Measurements from ENCODE around the gene CDYL2.
A peak's percentile ranks its signal among the peaks of the same experiment; 100 is the strongest.
"Not testable (repeated sequence)": the region's sequence is repeated elsewhere in the genome, so short reads cannot be mapped to it uniquely, and the experiment has no call there.

Gene CDYL2, protein sequence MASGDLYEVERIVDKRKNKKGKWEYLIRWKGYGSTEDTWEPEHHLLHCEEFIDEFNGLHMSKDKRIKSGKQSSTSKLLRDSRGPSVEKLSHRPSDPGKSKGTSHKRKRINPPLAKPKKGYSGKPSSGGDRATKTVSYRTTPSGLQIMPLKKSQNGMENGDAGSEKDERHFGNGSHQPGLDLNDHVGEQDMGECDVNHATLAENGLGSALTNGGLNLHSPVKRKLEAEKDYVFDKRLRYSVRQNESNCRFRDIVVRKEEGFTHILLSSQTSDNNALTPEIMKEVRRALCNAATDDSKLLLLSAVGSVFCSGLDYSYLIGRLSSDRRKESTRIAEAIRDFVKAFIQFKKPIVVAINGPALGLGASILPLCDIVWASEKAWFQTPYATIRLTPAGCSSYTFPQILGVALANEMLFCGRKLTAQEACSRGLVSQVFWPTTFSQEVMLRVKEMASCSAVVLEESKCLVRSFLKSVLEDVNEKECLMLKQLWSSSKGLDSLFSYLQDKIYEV

DNA sequence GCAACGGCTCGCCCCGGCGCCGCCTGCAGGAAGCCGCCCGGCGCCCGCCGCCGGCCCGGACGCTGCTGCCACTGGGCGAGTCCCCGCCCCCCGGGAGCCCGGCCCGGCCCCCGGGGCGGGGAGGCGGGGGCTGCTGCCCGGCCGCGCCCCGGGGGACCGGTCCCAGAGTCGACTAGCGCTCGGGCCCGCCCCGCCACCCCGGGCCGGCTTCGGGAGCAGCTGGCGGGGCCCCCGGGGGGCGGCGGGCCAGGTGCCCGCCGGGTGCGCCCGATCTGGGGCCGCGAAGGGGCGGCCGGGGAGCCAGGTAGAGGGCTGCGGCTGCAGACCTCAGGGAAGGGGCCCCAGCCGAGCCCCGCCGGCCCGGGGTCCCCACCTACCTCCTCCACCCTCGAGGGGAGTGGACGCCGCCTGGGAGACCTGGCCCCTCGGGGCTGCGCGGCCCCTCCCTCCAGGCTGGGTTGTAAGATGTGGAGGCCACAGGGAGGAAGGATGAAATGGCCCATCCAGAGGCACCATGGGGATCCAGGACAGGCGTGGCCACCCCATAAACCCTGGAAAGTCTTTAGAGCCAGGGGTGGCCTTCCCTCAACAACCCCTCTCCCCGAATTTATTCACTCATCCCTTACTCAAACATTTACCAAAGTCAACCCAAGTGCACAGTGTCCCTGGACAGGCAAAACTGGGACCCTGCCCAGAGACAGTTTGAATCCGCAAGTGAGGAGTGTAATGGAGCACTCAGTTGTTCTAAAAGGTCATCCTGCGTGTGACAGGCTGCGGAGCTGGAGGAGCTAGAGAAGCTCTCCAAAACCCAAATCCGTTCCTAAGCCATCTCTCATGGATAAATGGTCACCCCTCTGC lies at the start of gene CDYL2:
Gene CDYL2, minus strand, starts transcription at position 73 of the 858 bp plus-strand sequence. CDS start 425 bp downstream, outside the sequence.
- peak; percentile 40 for DNase-seq

DNA sequence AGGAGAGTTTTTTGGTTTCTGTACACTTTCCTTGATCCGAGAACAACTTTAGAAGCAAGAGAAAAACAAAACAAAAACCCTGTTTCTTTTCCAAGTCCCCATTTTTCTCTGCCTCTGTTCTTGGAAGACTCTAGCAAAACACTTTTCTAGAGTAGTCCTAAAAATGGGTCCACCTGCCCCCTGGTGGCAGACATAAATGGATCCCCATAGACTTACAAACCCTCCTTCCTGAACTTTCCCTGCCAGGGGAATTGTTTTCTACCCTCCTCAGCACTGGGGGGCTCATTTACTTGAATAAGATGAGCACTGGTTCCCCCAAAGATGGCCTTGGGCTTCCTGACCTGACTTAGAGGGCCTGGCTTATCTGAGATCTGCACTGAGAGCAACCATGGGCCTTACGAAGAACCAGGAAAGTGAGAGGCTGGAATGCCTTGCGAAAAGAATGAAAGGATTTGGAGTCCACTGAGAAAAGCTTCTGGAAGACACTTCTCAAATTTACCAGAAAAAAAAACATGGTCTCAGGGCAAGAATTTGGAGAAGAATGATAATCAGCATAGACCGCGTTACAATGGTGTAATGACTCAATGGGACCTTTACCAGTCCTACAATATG lies 48.0 kb upstream of the CDYL2 start:
- no peak for DNase-seq

DNA sequence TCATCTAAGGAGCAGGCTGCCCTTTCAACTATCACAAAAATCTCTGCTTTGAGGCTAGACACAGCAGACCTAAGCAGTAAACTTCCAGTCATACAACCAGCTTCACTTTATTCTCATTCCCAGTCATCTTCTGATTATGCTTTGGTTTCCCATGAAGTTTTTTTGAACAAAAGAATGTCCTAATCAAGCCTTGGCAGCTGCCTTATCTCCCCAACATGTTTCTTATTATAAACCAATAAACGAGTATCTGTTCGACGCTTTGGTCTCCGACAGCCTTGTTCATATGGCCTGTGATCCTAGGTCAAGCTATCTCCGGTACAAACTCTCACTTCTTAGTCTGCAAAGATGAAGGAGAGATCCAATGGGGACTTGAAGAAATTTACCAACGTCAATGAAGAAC lies 47.4 kb upstream of the CDYL2 start:
- no peak for DNase-seq

DNA sequence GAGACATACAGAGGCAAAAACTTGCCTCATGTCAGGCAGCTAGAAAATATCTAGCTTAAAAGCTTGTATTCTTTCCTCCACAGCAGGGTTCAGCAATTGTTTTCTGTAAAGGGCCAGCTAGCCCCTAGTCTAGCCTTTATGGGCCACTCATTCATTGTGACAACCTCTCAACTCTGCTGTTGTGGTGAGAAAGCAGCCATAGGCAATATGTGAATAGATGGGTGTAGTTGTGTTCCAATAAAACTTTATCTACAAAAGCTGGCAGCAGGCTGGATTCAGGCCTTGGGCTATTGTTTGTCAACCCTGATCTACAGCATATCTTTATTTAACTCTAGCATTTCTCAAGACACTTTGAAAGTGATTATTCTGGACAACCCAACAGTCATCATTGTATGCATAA lies 46.4 kb upstream of the CDYL2 start:
- DNase-seq: no peak

DNA sequence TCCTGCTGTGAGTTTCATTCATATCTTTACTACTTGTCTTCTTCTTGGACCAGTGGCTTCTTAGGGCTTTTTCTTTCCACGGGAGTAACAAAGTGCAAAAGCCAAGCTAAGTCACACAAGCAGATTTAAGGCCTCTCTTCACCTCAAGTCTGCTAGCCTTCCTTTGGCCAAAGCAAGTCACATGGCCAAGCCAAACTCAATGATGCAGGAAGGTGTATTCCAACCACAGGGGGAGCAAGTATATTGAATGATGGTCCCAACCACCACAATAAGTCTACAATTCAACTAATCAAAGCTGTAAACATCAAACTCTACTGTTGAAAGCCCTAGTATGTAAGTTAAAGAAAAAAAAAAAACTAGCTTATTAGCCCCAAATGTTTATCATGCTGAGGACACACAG lies 44.5 kb upstream of the CDYL2 start:
- DNase-seq: no peak

DNA sequence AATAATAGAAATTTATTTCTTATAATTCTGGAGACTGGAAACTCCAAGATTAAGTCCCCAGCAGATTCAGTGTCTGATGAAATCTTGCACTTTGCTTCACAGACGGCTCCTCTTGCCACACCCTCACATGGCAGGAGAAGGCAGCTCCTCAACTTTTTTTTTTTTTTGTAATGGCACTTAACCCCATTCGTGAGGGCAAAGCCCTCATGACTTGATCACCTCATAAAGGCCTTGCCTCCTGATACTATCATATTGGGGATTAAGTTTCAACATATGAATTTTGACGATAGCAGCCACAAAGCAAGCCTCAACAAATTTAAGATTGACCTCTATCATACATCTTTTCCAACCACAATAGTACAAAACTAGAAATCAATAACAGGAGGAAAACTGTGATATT lies 42.3 kb upstream of the CDYL2 start:
- no peak for DNase-seq

DNA sequence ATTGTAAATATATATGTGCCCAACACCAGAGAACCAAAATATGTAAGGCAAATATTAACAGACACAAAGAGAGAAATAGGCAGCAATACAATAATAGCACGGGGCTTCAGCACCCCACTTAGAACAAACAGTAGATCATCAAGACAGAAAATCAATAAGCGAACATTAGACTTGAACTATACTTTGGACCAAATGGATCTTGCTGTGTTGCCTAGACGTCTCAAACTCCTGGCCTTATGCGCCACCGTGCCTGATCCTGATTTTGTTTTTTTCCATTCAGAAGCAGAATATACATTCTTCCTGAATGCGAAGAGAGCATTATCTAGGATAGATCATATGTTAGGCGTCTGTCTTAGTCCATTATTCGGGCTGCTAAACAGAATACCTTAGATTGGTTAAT lies 41.9 kb upstream of the CDYL2 start:
- no peak for DNase-seq

DNA sequence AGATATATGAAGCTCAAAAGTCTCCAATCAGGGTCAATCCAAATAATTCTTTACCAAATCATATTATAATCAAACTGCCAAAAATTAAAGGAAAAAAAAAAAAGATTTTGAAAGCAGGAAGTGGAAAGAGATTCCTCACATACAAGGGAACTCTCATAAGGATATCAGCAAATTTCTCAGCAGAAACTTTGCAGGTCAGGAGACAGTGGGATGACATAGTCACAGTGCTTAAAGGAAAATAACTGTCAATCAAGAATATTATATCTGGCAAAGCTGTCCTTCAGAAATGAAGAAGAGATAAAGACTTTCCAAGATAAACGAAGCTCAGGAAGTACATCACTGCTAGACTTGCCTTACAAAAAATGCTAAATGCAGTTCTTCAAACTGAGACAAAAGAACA lies 40.0 kb upstream of the CDYL2 start:
- no peak for DNase-seq

DNA sequence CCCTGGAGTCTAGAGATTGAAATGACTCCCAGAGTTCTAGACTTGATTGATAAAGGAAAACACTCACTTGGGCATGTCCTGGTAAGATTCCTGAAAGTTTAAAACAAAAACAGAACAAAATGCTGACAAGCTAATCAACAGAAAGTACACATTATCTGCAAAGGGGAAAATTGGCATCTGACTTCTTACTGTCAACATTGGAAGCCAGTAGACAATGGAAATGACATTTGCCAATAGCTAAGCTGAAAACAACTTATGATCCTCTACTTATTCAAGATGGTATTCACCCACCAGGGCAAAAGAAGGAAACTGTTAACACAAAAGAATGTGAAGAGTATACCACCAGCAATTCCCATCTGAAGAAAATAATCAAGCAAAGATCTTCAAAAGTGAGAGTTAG lies 36.8 kb upstream of the CDYL2 start:
- DNase-seq: no peak

DNA sequence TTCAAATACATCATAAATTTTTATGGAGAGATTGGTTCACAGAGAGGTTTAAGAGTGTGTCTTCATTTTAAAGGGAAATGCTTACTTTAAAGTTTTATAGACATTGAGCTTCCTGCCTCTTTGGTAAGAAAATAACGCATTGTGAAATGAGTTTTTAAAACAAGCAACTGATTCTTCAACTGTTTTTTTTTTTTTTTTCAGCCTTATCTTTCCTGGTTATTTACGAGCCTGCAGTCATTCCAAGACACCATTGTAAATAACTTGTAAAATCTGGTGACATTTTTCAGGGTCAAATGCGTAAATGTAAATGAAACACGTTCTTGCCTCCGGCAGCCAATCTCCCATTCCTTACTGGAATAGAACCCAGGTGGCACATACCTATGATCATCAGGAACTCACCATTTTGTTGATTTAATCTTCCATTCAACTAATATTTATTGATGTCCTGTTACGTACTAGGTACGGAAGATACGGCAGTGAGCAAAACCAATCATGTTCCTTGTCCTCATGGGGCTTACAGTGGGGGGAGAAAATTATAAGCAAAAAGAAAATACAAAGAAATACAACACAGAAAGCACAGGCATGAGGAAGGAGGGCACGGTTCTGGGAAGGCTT lies 33.2 kb upstream of the CDYL2 start:
- DNase-seq: no peak

DNA sequence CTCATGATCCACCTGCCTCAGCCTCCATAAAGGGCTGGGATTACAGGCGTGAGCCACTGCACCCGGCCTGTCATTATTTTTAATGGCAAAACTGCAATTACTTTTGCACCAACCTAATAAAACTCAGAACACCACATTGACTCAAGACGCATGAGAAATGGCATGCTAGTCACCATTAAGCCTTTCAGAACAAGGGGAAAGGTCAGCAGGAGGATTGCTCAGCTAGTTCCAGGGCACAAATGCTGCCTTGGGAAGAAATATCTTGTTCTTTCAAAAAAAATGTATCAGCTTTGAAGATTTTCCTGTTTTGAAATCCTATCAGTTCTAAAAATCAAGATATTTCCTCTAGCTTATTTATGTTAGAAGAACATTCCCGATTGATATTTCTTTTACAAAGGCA lies 32.4 kb upstream of the CDYL2 start:
- no peak for DNase-seq

DNA sequence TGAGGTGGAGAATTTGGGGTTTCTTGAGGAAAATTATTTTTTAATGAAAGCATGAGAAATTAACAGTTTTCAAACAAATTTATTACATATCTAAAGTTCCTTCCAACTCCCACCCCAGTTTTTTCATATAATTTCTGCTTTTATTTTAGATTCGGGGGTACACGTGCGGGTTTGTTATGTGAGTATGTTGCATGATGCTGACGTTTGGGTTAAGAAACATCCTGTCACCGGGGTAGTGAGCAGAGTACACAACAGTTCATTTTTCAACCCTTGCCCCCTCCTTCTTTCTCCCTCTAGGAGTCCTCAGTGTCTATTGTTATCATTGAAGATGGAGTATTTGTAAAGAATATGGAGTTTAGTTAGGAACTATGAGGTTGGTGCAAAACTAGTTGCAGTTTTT lies 31.8 kb upstream of the CDYL2 start:
- no peak for DNase-seq

DNA sequence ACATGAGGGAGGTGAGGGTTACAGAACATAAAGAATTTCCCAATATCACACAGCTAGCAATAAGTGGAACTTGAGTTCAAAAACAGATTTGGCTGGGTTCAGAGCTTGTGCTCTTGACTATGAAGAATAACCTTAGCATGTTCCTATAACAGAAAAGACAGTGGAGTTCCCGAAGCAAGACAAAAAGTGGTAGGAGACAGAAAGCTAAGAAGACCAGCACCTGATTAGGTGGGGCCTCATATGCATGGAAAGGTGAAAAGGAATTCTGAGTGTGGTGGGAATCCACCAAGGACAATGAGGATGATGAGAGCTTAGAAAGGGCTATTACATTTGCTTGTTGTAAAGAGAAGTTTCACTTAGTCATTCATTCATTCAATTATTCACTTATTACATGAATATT lies 26.6 kb upstream of the CDYL2 start:
- DNase-seq: no peak

DNA sequence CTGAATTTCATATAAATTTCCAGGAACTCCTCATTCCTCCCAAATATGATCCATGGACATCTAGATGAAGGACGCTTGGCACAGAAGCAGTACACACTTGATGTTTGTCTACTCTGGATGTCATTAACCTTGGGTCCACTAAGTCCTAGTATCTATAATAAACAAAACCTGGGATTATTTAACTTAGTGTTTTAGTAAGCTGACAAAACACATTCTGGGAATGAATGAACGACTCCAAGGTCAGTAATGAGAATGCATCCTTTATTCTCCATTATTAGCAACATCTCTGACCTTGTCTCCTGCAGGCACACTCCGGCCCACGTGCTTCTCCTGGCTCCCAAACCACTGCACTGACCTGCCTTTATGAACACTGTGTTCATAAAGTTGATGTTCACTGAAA lies 24.1 kb upstream of the CDYL2 start:
- no peak for DNase-seq

DNA sequence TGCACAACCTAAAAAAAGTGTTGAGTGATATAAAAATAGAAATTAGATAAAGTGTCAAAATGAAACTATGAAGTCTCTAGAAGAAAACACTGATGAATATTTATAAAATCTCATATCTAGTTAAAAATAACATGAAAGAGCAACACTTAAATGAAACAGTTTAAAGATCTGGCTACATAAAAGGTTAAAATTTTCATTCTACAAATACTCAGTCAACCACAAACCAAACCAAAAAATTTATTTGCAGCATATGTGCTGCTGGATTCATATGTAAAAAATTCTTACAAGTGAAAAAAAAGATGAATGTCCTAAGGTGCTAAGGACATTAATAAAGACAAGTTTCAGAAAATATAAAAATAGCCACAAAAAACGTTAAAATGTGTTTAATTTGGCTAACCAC lies 22.6 kb upstream of the CDYL2 start:
- DNase-seq: no peak

DNA sequence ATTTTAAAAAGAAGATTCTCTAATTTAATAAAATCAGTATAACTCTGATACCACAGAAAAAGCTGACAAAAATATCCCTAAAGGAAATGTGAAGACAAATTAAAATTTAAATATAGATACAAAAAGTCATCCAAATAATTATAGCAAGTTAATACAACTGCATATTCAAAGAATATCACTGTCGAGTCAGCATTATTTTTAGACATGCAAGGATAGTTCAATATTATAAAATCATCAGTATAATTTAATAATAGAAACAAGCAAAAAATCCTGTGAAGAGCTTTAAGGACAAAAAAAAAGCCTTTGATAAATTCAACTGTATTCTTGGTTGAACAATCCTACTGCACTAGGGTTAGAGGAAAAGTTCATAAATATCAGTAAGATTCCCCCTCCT lies 21.0 kb upstream of the CDYL2 start:
- no peak for DNase-seq

DNA sequence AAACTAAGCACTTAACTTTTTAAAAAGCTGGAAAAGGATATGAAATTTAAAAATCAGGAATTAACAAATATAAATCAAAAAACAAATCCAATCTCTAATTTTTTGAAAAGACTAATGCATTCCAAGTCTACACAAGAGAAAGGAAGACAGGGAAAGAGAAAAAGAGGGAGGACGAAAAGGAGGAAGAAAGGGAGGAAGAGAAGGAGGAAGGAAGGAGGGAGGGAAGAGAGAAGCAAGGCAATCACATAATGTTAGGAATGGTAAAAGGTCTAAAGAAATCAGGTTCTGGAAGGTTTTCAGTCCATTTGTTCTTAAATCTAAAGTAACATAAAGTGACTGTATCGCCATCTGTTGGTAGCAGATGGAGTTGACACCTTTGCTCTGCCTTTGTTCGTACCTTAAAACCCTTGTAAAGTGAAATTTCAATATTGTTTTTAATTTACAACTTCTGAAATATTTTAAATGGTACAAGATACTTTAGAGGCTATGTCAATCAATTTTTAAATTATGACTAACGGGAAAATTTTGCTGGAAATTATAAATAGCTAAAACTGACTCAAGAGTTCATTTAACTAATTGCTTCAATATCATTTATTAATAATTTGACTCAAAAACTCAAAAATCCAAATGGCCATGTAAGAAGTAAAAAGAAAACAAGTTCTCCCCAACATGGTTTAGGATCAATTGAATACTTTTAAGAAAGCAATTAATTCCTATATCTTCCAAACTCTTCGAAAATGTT lies 20.4 kb upstream of the CDYL2 start:
- no peak for DNase-seq

DNA sequence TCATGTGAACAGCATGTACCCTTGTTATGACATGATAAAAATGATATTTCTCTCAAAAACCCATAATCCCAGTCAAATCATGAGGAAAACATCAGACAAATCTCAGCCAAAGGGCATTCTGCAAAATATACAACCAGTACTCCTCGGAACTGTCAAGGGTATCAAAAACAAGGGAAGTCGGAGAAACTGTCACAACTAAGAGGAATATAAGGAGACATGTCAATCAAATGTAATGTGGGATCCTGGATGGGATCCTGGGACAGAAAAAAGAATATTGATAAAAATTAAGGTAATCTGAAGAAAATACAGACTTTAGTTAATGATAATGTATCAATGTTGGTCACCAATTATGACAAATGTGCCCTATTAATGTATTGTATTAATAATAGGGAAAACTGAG lies 15.6 kb upstream of the CDYL2 start:
- no peak for DNase-seq

DNA sequence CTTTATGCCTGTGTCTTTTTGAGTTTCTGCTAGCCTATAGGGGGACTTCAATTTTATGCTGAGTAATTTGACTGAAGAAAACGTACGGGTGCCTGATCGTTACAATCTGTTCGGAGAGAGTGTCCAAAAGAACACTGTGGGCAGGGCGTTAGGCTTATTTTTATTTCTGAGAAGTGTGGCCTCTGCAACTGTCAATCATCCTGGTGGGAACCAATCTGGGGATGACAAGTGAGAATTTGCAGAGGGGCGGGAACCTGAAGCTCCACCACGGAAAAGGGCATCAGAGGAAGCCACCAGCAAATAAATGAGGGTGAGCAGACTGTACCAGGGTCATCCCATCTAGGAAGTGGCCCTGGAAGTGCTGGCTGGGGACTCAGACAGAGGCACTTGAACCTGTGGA lies 12.0 kb upstream of the CDYL2 start:
- DNase-seq: no peak

DNA sequence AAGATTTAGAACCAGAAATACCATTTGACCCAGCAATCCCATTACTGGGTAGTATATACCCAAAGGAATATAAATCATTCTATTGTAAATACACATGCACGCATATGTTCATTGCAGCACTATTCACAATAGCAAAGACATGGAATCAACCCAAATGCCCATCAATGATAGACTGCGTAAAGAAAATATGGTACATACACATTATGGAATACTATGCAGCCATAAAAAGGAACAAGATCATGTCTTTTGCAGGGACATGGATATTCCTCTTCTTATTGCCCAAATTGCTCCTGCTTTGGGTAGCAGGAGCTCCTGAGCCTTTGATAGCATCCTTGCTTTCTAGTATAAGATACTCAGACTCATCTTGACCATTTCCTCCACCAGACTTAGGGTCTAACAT lies 10.9 kb upstream of the CDYL2 start:
- DNase-seq: not testable (repeated sequence)

DNA sequence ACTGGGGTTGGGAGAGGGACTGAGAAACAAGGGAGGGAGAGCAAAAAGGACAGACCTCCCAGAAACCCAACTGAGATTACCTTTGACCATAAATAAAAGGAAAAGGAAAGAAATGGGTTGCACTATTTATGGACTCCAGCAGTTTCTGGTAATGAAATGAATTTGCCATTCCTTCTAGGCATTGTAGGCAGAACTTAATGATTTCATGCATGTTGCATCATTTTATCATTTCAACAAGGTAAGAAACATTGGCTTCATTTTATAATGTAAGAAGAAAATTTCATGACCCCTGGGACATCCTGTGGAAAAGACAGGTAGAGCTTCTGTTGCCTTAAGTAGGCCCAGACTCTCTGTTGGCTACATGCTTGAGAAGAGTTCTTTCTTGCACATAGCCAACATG lies 8.2 kb upstream of the CDYL2 start:
- DNase-seq: no peak

DNA sequence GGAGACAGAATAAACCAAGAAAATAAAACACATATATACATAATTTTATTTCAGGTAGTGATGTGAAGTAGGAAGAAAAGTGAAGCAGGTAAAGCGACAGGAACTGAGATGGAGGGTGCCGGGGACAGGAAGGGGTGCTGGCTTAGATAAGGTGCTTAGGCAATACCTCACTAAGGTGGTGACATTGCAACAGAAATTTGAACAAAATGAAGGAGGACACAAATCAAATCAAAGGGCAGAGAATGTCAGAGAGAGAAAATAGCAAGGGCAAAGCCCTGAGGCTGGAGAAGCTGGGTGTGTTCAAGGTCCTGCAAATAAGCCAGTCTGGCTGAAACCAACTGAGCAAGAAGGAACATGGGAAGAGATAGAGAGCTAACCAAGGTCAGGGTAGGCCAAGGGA lies 5.0 kb upstream of the CDYL2 start:
- no peak for DNase-seq

All from left hindlimb (tissue), 1 donor.